Heart right ventricle (tissue), 16 donors: ENCODE results near the gene SMAD2. TPM values are rescaled to one million over a fixed set of nuclear protein-coding genes. Genes with fewer than 3 reads are reported as not detected.

Experiments
- ATAC-seq, 8 donors: fragments of 200-7000 bp; cut with Tn5 transposase; one replicate each; pipeline ENCODE4 v1.9.1; 2020; ENCODE audit warnings: mild to moderate bottlenecking in 8 of 8, moderate library complexity in 8 of 8, moderate number of reproducible peaks in 1 of 8
- DNase-seq, 2 donors: peaks; one replicate each; pipeline ENCODE4 v3.0.0-alpha.2; 2020
- H3K27ac ChIP-seq, 10 donors: fragments of 200-600 bp; sonication (generic) in 2 of 10; one replicate each; pipeline versions ENCODE4 v1.5.0 to v1.8.0; 2020 to 2022; ENCODE audit warnings: mild to moderate bottlenecking in 3 of 10
- H3K27me3 ChIP-seq, 7 donors: fragments of 200-600 bp; one replicate each; pipeline ENCODE4 v1.8.0; 2021 to 2022; ENCODE audit warnings: mild to moderate bottlenecking in 2 of 7
- H3K36me3 ChIP-seq, 9 donors: fragments of 200-600 bp; sonication (generic) in 1 of 9; one replicate each; pipeline versions ENCODE4 v1.5.0 to v1.8.0; 2020 to 2022; ENCODE audit warnings: mild to moderate bottlenecking in 2 of 9
- H3K4me1 ChIP-seq, 9 donors: fragments of 200-600 bp; sonication (generic) in 1 of 9; one replicate each; pipeline versions ENCODE4 v1.5.0 to v1.8.0; 2020 to 2022; ENCODE audit warnings: mild to moderate bottlenecking in 4 of 9
- H3K4me3 ChIP-seq, 10 donors: fragments of 200-600 bp; sonication (generic) in 2 of 10; one replicate each; pipeline versions ENCODE4 v1.5.0 to v1.8.0; 2020 to 2022; ENCODE audit warnings: mild to moderate bottlenecking in 7 of 10, moderate library complexity in 2 of 10
- H3K9me3 ChIP-seq, 11 donors: fragments of 200-600 bp in 10 of 11; sonication (generic) in 2 of 11; one replicate each; pipeline versions ENCODE4 v1.5.0 to v1.8.0; 2013 to 2022; ENCODE audit warnings: mild to moderate bottlenecking in 2 of 11, control low read depth in 1 of 11, moderate library complexity in 1 of 11
- CTCF ChIP-seq, 9 donors: fragments of 200-600 bp; sonication (generic) in 2 of 9; IDR thresholded peaks; one replicate each; pipeline versions ENCODE4 v1.5.0 to v1.8.0; 2021 to 2022; ENCODE audit warnings: antibody characterized with exemption in 9 of 9, mild to moderate bottlenecking in 5 of 9, moderate library complexity in 1 of 9
- WGBS, 2 donors: extraction: QIAGEN DNeasy Blood & Tissue Kit; methylation state at CpG; one replicate each; pipeline ENCODE4 v1.1.7; 2013; ENCODE audit warnings: inconsistent platforms in 1 of 2; 5-methylcytosine and 5-hydroxymethylcytosine counted together
- intact Hi-C, 10 donors: fragments of 100-400 bp; cut with DNase I; formaldehyde crosslinking; loops; one replicate each; pipeline versions ENCODE4 v1.11.1 to v1.14.2; 2022
- polyA plus RNA-seq, 2 donors: library from polyadenylated mRNA; stranded (reverse); fragments of 200-250 nt; gene quantifications; one replicate each; pipeline ENCODE4 v1.2.3, GENCODE V29; 2013
- total RNA-seq, 10 donors: library from RNA; stranded (reverse); fragmentation: NEBNext Ultra II Directional in 3 of 10; extraction: Animal tissue kit (Norgen Biotek cat#: 25700) in 3 of 10; gene quantifications; one replicate each; pipeline versions ENCODE4 v1.2.1 to v1.2.4, GENCODE V29; 2021 to 2023
- donor health status: Arrhythmogenic right ventricular cardiomyopathy.
- donor health status: ischemic (EF 13 %, LVEDD 7.1; RV severe dilation, severe dysfunction).
- donor health status: healthy with polysubstance abuse.
- donor health status: DM: no; HTN: yes; CAD: no.
- donor health status: DM: no; HTN: no; CAD: no.
- donor health status: ischemic (EF 25% LVEDD 6.9; RV normal size, moderate dysfunction).
- donor health status: ischemic (EF 25% LVEDD 5.7; RV mildly dilated, moderate dysfunction).
- donor health status: healthy.
- donor health status: DM: yes; HTN: yes; CAD: no.
- donor health status: Ischemic cardiomyopathy.
- donor health status: ischemic (EF 35%, LVEDD 5.7; RV mildly dilated, moderate dysfunction).
- donor health status: nonischemic (EF 11% LVEDD 7.7; RV severe dilation, severe dysfunction).
- donor health status: DM: yes; HTN: yes; CAD: no.
- donor health status: PGD.
- donor health status: ischemic (EF 29% LVEDD 5.4; RV normal size, mild dysfunction).
- donor health status: nonischemic (EF 23%, LVEDD 6.1; RV moderate dilation, normal function).

The SMAD2 gene
- total and polyA plus RNA-seq, 12 donors: 11.6 to 118 (median 92.9) TPM

GRCh38 chr18:47932190-47932589, 1.7 kb upstream of the SMAD2 start:
- ATAC-seq: no peak
- no peak for TF ChIP-seq CTCF (IDR thresholded peaks at IDR 0.05)
- WGBS, 2 donors: 87 to 89% methylated on average over 10 of the region's 10 CpGs
- Histone ChIP-seq H3K27me3 (no peaks in the 10 kb centered on the region), H3K9me3 (no peaks in the 10 kb centered on the region), H3K4me3 (no peak overlapping the region), H3K4me1 (peaks cover 0 to 37% (median 29%) of the 10 kb centered on the region in 9 donors), H3K36me3 (no peaks in the 10 kb centered on the region), H3K27ac (peak overlapping the region in 1 of 10 donors; percentile 99)
- no peak for DNase-seq
- intact Hi-C loops: loop anchor here in 6 of 10 donors (2.0 to 10.0 kb wide), 6 partner anchors 70 to 1533 kb away; partner anchors contain the start of gene DYM (in 1 of the 6)

GRCh38 chr18:47931718-47932103, 1.3 kb upstream of the SMAD2 start:
- intact Hi-C loops: loop anchor here in 7 of 10 donors (2.0 to 10.0 kb wide), 7 partner anchors 69 to 1533 kb away; partner anchors contain the start of gene DYM (in 1 of the 7)
- TF ChIP-seq CTCF (IDR thresholded peaks at IDR 0.05): peak in 3 of 9 donors; percentile 16 to 25 (median 19)
- no peaks in the 10 kb centered on the region for H3K27me3 ChIP-seq
- H3K9me3 ChIP-seq: no peaks in the 10 kb centered on the region
- H3K4me3 ChIP-seq: peak overlapping the region in 9 of 10 donors; percentile 36 to 93 (median 86)
- no peaks in the 10 kb centered on the region for H3K36me3 ChIP-seq
- DNase-seq: peak in 1 of 2 donors; percentile 15
- peaks cover 0 to 42% (median 34%) of the 10 kb centered on the region in 9 donors for H3K4me1 ChIP-seq
- peak overlapping the region in 9 of 10 donors; percentile 89 to 99 (median 97) for H3K27ac ChIP-seq
- no peak for ATAC-seq
- WGBS, 2 donors: 44 to 54% methylated on average over 8 of the region's 8 CpGs

GRCh38 chr18:47930931-47931717, 665 bp upstream of the SMAD2 start:
- ATAC-seq: peak; percentile 92 to 97 (median 94)
- peaks cover 0 to 48% (median 40%) of the 10 kb centered on the region in 9 donors for H3K4me1 ChIP-seq
- H3K27ac ChIP-seq: peak overlapping the region; percentile 89 to 99 (median 98)
- peak; percentile 97 for DNase-seq
- intact Hi-C loops: loop anchor here in 7 of 10 donors (2.0 to 10.0 kb wide), 6 partner anchors 69 to 1534 kb away; partner anchors contain the start of gene DYM (in 1 of the 7)
- TF ChIP-seq CTCF (IDR thresholded peaks at IDR 0.05): no peak
- WGBS, 2 donors: 0 to 1% methylated on average over 101 to 107 of the region's 107 CpGs
- no peaks in the 10 kb centered on the region for H3K27me3 ChIP-seq
- H3K4me3 ChIP-seq: peak overlapping the region; percentile 36 to 93 (median 87)
- no peaks in the 10 kb centered on the region for H3K36me3 ChIP-seq
- no peaks in the 10 kb centered on the region for H3K9me3 ChIP-seq

- no peak for TF ChIP-seq CTCF (IDR thresholded peaks at IDR 0.05)
- WGBS, 2 donors: 0 to 1% methylated on average over 17 to 19 of the region's 19 CpGs
- H3K27ac ChIP-seq: peak overlapping the region; percentile 93 to 99 (median 98)
- DNase-seq (peak in 1 of 2 donors; percentile 10), ATAC-seq (peak in 4 of 8 donors; percentile 0 to 2 (median 1))
- no peaks in the 10 kb centered on the region for H3K9me3 ChIP-seq
- no peaks in the 10 kb centered on the region for H3K27me3 ChIP-seq
- H3K4me1 ChIP-seq: peaks cover 0 to 58% (median 54%) of the 10 kb centered on the region in 9 donors
- intact Hi-C loops: loop anchor here in 7 of 10 donors (2.0 to 10.0 kb wide), 7 partner anchors 67 to 1535 kb away; partner anchors contain the start of gene DYM (in 1 of the 7)
- H3K4me3 ChIP-seq: peak overlapping the region; percentile 62 to 93 (median 88)
- H3K36me3 ChIP-seq: no peaks in the 10 kb centered on the region
Observed at GRCh38 chr18:47929681-47930198, 719 bp downstream of the SMAD2 start.
